ENCODE measurements around the gene CYP51A1. TPM values are rescaled to one million over a fixed set of nuclear protein-coding genes. Genes with fewer than 3 reads are reported as not detected.

Gene CYP51A1
- total RNA-seq, 1 experiment from 2014 or later = 80.0 TPM

DNA sequence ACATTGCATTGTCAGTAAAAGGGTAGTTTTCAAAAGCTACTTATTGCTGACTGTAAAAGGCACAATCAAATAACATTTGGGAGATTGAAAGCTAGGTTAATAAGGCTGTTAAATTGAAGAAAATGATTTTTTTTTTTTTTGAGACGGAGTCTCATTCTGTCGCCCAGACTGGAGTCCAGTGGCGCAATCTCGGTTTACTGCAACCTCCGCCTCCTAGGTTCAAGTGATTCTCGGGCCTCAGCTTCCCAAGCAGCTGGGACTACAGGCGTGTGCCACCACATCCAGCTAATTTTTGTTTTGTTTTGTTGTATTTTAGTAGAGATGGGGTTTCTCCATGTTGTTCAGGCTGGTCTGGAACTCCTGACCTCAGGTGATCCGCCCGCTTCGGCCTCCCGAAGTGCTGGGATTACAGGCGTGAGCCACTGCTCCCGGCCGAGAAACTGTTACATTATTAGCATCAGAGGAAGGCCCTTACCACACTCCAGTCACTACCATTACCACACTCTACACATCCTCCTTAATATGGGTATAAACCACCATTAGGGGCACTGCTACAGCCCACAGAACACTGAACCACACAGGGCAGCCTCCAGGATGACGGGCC is 1.0 kb downstream of the CYP51A1 start:
- H2BK5ac ChIP-seq (ENCODE audit: insufficient read length, low read length) = no peak overlapping the region
- H4K8ac ChIP-seq (replicated peaks; ENCODE audit: insufficient read length, low read depth, low read length) = no peak overlapping the region
- no peak overlapping the region for H2BK15ac ChIP-seq (ENCODE audit: low read depth, low read length)
- peaks cover 28% of the 10 kb centered on the region; the same call in 1 of the 2 replicates for H3K79me2 ChIP-seq (ENCODE audit: insufficient read depth, low read length)
- no peaks in the 10 kb centered on the region for H3K79me1 ChIP-seq (ENCODE audit: insufficient read depth, low read depth, low read length, poor library complexity, severe bottlenecking)
- Mint-ChIP-seq H3K9me3 (no peaks in the 10 kb centered on the region), H3K4me1 (peaks cover 19 to 27% of the 10 kb centered on the region in 2 experiments), H3K27ac (peak overlapping the region; percentile 53 to 96 (median 80)), H3K27me3 (ENCODE audit: low read depth) (no peaks in the 10 kb centered on the region), H3K4me3 (peak overlapping the region; percentile 98), H3K36me3 (ENCODE audit: insufficient read depth in 1 of 3, low read depth in 3 of 3) (peaks cover 15 to 32% (median 21%) of the 10 kb centered on the region in 3 experiments; a peak in 6 of 7 replicates)
- H4K91ac ChIP-seq (ENCODE audit: insufficient read length, low read depth, low read length) = no peak overlapping the region
- H3K9me3 ChIP-seq (ENCODE audit: control insufficient read depth, low read depth, low read length) = no peaks in the 10 kb centered on the region
- H3K23ac ChIP-seq (ENCODE audit: insufficient read length, low read depth, low read length) = no peak overlapping the region
- H3K14ac ChIP-seq (ENCODE audit: insufficient read depth, low read length) = no peak overlapping the region
- peak overlapping the region; percentile 89 for H3K4me2 ChIP-seq (ENCODE audit: insufficient read depth, insufficient read length, low read length)
- no CpG with 5 or more reads among the region's 15 CpGs for WGBS (ENCODE audit: extremely low coverage, insufficient read length, low lambda C conversion rate)
- H2BK120ac ChIP-seq (ENCODE audit: low read depth, low read length, poor library complexity, severe bottlenecking) = no peak overlapping the region
- TF ChIP-seq, protein P1, sequence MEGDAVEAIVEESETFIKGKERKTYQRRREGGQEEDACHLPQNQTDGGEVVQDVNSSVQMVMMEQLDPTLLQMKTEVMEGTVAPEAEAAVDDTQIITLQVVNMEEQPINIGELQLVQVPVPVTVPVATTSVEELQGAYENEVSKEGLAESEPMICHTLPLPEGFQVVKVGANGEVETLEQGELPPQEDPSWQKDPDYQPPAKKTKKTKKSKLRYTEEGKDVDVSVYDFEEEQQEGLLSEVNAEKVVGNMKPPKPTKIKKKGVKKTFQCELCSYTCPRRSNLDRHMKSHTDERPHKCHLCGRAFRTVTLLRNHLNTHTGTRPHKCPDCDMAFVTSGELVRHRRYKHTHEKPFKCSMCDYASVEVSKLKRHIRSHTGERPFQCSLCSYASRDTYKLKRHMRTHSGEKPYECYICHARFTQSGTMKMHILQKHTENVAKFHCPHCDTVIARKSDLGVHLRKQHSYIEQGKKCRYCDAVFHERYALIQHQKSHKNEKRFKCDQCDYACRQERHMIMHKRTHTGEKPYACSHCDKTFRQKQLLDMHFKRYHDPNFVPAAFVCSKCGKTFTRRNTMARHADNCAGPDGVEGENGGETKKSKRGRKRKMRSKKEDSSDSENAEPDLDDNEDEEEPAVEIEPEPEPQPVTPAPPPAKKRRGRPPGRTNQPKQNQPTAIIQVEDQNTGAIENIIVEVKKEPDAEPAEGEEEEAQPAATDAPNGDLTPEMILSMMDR (conservative IDR thresholded peaks at IDR 0.05) = no peak
- H2AK5ac ChIP-seq (ENCODE audit: insufficient read length, low read length) = no peak overlapping the region
- no peaks in the 10 kb centered on the region for H4K20me1 ChIP-seq (ENCODE audit: control insufficient read depth, insufficient read depth, insufficient read length)
- H3K18ac ChIP-seq (ENCODE audit: insufficient read length, low read depth, low read length) = no peak overlapping the region
- H3K27ac ChIP-seq (ENCODE audit: insufficient read length, low read depth, low read length) = no peak overlapping the region
- H3T11ph ChIP-seq (ENCODE audit: low read length) = no peak overlapping the region
- H3K4ac ChIP-seq (ENCODE audit: low read depth, low read length) = no peak overlapping the region
- no peaks in the 10 kb centered on the region for H3K23me2 ChIP-seq (ENCODE audit: insufficient read length, low read depth, low read length, poor library complexity, severe bottlenecking)
- DNase-seq = no peak
- H3K56ac ChIP-seq (ENCODE audit: insufficient read length, low read depth, low read length) = no peak overlapping the region
- H2BK12ac ChIP-seq (ENCODE audit: insufficient read length, low read depth, low read length) = no peak overlapping the region
- no peak overlapping the region for H2AFZ ChIP-seq (ENCODE audit: low read length)
- H4K5ac ChIP-seq (ENCODE audit: insufficient read length, low read depth, low read length) = no peak overlapping the region
- no peak overlapping the region for H2BK20ac ChIP-seq (ENCODE audit: low read depth, low read length, poor library complexity, severe bottlenecking)
- H3K27me3 ChIP-seq (ENCODE audit: insufficient read depth, low read length) = no peaks in the 10 kb centered on the region
- H3K4me1 ChIP-seq (ENCODE audit: insufficient read depth, low read length) = no peaks in the 10 kb centered on the region; the same call in 1 of the 2 replicates
- peak overlapping the region; percentile 23 for H3K9ac ChIP-seq (ENCODE audit: extremely low read depth, insufficient read length, low read length)

Measured in H9 (cell line).